Left ventricle myocardium inferior (tissue), 1 donor: ENCODE measurements around the gene KLHDC8B. TPM values are rescaled to one million over a fixed set of nuclear protein-coding genes. Genes with fewer than 3 reads are reported as not detected.

Experiments used
- DNase-seq: peaks from one replicate; pipeline ENCODE4 v3.0.0-alpha.2; 2020
- H3K27ac ChIP-seq: fragments of 200-600 bp; replicated peaks from 2 replicates; pipeline ENCODE4 v1.8.0; 2021
- H3K27me3 ChIP-seq: fragments of 200-600 bp; 2 replicates; pipeline ENCODE4 v1.8.0; 2021; ENCODE audit warnings: low read depth
- H3K36me3 ChIP-seq: fragments of 200-600 bp; 2 replicates; pipeline ENCODE4 v1.8.0; 2021
- H3K4me1 ChIP-seq: fragments of 200-600 bp; 2 replicates; pipeline ENCODE4 v1.8.0; 2021
- H3K4me3 ChIP-seq: fragments of 200-600 bp; 2 replicates; pipeline ENCODE4 v1.8.0; 2021; ENCODE audit warnings: mild to moderate bottlenecking, moderate library complexity
- H3K9me3 ChIP-seq: fragments of 200-600 bp; replicated peaks from 2 replicates; pipeline ENCODE4 v1.8.0; 2021
- CTCF ChIP-seq: fragments of 200-600 bp; IDR thresholded peaks from 2 replicates; pipeline ENCODE4 v1.8.0; 2021; ENCODE audit warnings: antibody characterized with exemption, mild to moderate bottlenecking, borderline replicate concordance
- intact Hi-C: fragments of 100-400 bp; cut with micrococcal nuclease; formaldehyde crosslinking; loops from one replicate; pipeline ENCODE4 v1.11.0; 2022
- total RNA-seq: library from RNA; stranded (reverse); fragmentation: NEBNext Ultra II Directional; extraction: Animal tissue kit (Norgen Biotek cat#: 25700); gene quantifications from one replicate; pipeline ENCODE4 v1.2.1, GENCODE V29; 2021
- donor health status: DM: no; HTN: yes; CAD: no; lungs with severe emphysema.

KLHDC8B gene
- total RNA-seq, 1 donor from 2014 or later = 92.5 TPM

- no peak for DNase-seq
- no peaks in the 10 kb centered on the region for H3K9me3 ChIP-seq
- no peaks in the 10 kb centered on the region for H3K36me3 ChIP-seq
- no peak for TF ChIP-seq CTCF
- no peaks in the 10 kb centered on the region for H3K4me1 ChIP-seq
- no peak overlapping the region for H3K4me3 ChIP-seq
- no peaks in the 10 kb centered on the region for H3K27me3 ChIP-seq
- no peak overlapping the region for H3K27ac ChIP-seq
- intact Hi-C loops = no loop called here
Measured at GRCh38 chr3:49148159-49148558, 23.2 kb upstream of the KLHDC8B start.

- no peaks in the 10 kb centered on the region for H3K27me3 ChIP-seq
- TF ChIP-seq CTCF = no peak
- H3K9me3 ChIP-seq = no peaks in the 10 kb centered on the region
- intact Hi-C loops = no loop called here
- H3K4me1 ChIP-seq = no peaks in the 10 kb centered on the region
- DNase-seq = no peak
- no peak overlapping the region for H3K27ac ChIP-seq
- no peak overlapping the region for H3K4me3 ChIP-seq
- no peaks in the 10 kb centered on the region for H3K36me3 ChIP-seq
Measured at GRCh38 chr3:49151610-49152009, 19.8 kb upstream of the KLHDC8B start.

GRCh38 chr3:49153349-49153912 is 18.0 kb upstream of the KLHDC8B start:
- TF ChIP-seq CTCF = no peak
- Histone ChIP-seq H3K27ac (no peak overlapping the region), H3K9me3 (no peaks in the 10 kb centered on the region), H3K4me3 (no peak overlapping the region), H3K4me1 (no peaks in the 10 kb centered on the region), H3K36me3 (no peaks in the 10 kb centered on the region), H3K27me3 (no peaks in the 10 kb centered on the region)
- intact Hi-C loops = no loop called here
- no peak for DNase-seq

GRCh38 chr3:49157289-49157688 is 14.1 kb upstream of the KLHDC8B start:
- no peak overlapping the region for H3K27ac ChIP-seq
- no peak for TF ChIP-seq CTCF
- H3K9me3 ChIP-seq = no peaks in the 10 kb centered on the region
- DNase-seq = no peak
- H3K4me3 ChIP-seq = no peak overlapping the region
- intact Hi-C loops = no loop called here
- no peaks in the 10 kb centered on the region for H3K27me3 ChIP-seq
- H3K36me3 ChIP-seq = peaks cover 5% of the 10 kb centered on the region
- H3K4me1 ChIP-seq = no peaks in the 10 kb centered on the region

GRCh38 chr3:49158103-49158709 is 13.2 kb upstream of the KLHDC8B start:
- Histone ChIP-seq H3K27me3 (no peaks in the 10 kb centered on the region), H3K4me3 (no peak overlapping the region), H3K27ac (no peak overlapping the region), H3K4me1 (no peaks in the 10 kb centered on the region), H3K36me3 (peaks cover 11% of the 10 kb centered on the region), H3K9me3 (no peaks in the 10 kb centered on the region)
- DNase-seq = no peak
- intact Hi-C loops = no loop called here
- TF ChIP-seq CTCF = peak; percentile 51
